IgD-negative memory B cell (primary cell): Measurements from ENCODE around the gene STRBP. TPM values are rescaled to one million over a fixed set of nuclear protein-coding genes. Genes with fewer than 3 reads are reported as not detected.
"Not testable (repeated sequence)": the region's sequence is repeated elsewhere in the genome, so short reads cannot be mapped to it uniquely, and the experiment has no call there.

Experiments used
- H3K27ac Mint-ChIP-seq, 3 donors: one replicate each; pipeline ENCODE4 v1.8.0; 2020 to 2022; ENCODE audit warnings: mild to moderate bottlenecking in 3 of 3, mixed read lengths in 3 of 3, moderate library complexity in 1 of 3
- H3K27me3 Mint-ChIP-seq: one replicate; pipeline ENCODE4 v1.8.0; 2021; ENCODE audit warnings: mixed read lengths
- H3K36me3 Mint-ChIP-seq: one replicate; pipeline ENCODE4 v1.8.0; 2020; ENCODE audit warnings: mild to moderate bottlenecking, mixed read lengths
- H3K4me1 Mint-ChIP-seq, 3 donors: one replicate each; pipeline ENCODE4 v1.8.0; 2020 to 2022; ENCODE audit warnings: mixed read lengths in 3 of 3, mild to moderate bottlenecking in 1 of 3
- H3K4me3 Mint-ChIP-seq, 4 donors: one replicate each; pipeline ENCODE4 v1.8.0; 2020 to 2022; ENCODE audit warnings: mild to moderate bottlenecking in 4 of 4, mixed read lengths in 4 of 4, moderate library complexity in 3 of 4
- H3K9me3 Mint-ChIP-seq, 3 donors: one replicate each; pipeline ENCODE4 v1.8.0; 2020 to 2021; ENCODE audit warnings: mixed read lengths in 3 of 3, mild to moderate bottlenecking in 1 of 3
- polyA plus RNA-seq: library from polyadenylated mRNA; unstranded; fragments of 300-500 nt; fragmentation: Illumina TruSeq; gene quantifications from one replicate; pipeline ENCODE4 v1.2.3, GENCODE V29; 2021

STRBP gene
- polyA plus RNA-seq, 1 donor from 2014 or later: 78.0 TPM

- Mint-ChIP-seq H3K9me3 (no peaks in the 10 kb centered on the region), H3K27ac (no peak overlapping the region), H3K27me3 (no peaks in the 10 kb centered on the region), H3K4me3 (no peak overlapping the region), H3K4me1 (peaks cover 1 to 5% (median 2%) of the 10 kb centered on the region in 3 donors), H3K36me3 (no peaks in the 10 kb centered on the region)
Observed at GRCh38 chr9:123299558-123300126, 31.3 kb upstream of the STRBP start.

- Mint-ChIP-seq H3K4me1 (peaks cover 0 to 2% (median 0%) of the 10 kb centered on the region in 3 donors), H3K27me3 (no peaks in the 10 kb centered on the region), H3K36me3 (no peaks in the 10 kb centered on the region), H3K9me3 (no peaks in the 10 kb centered on the region), H3K27ac (no peak overlapping the region), H3K4me3 (no peak overlapping the region)
Observed at GRCh38 chr9:123296174-123296573, 27.8 kb upstream of the STRBP start.

GRCh38 chr9:123291736-123292135 is 23.4 kb upstream of the STRBP start:
- Mint-ChIP-seq H3K36me3 (no peaks in the 10 kb centered on the region), H3K4me3 (no peak overlapping the region), H3K4me1 (peaks cover 2 to 5% (median 4%) of the 10 kb centered on the region in 3 donors), H3K27me3 (no peaks in the 10 kb centered on the region), H3K27ac (no peak overlapping the region), H3K9me3 (no peaks in the 10 kb centered on the region)

- Mint-ChIP-seq H3K4me3 (no peak overlapping the region), H3K36me3 (no peaks in the 10 kb centered on the region), H3K27ac (peak overlapping the region in 1 of 3 donors; percentile 43), H3K9me3 (no peaks in the 10 kb centered on the region), H3K27me3 (no peaks in the 10 kb centered on the region), H3K4me1 (peaks cover 2 to 5% (median 4%) of the 10 kb centered on the region in 3 donors)
Observed at GRCh38 chr9:123290764-123291163, 22.4 kb upstream of the STRBP start.

- Mint-ChIP-seq H3K27ac (no peak overlapping the region), H3K4me1 (peaks cover 2 to 5% (median 4%) of the 10 kb centered on the region in 3 donors), H3K9me3 (no peaks in the 10 kb centered on the region), H3K4me3 (no peak overlapping the region), H3K27me3 (no peaks in the 10 kb centered on the region), H3K36me3 (no peaks in the 10 kb centered on the region)
Observed at GRCh38 chr9:123287639-123288038, 19.3 kb upstream of the STRBP start.

GRCh38 chr9:123286324-123286723 is 17.9 kb upstream of the STRBP start:
- Mint-ChIP-seq H3K4me3 (no peak overlapping the region), H3K36me3 (no peaks in the 10 kb centered on the region), H3K27me3 (no peaks in the 10 kb centered on the region), H3K27ac (no peak overlapping the region), H3K9me3 (no peaks in the 10 kb centered on the region), H3K4me1 (peaks cover 3 to 7% (median 5%) of the 10 kb centered on the region in 3 donors)

GRCh38 chr9:123284656-123285055 is 16.3 kb upstream of the STRBP start:
- no peak overlapping the region for H3K27ac Mint-ChIP-seq
- H3K4me1 Mint-ChIP-seq: peaks cover 0 to 5% (median 3%) of the 10 kb centered on the region in 3 donors
- no peaks in the 10 kb centered on the region for H3K27me3 Mint-ChIP-seq
- no peaks in the 10 kb centered on the region for H3K36me3 Mint-ChIP-seq
- H3K4me3 Mint-ChIP-seq: no peak overlapping the region
- no peaks in the 10 kb centered on the region for H3K9me3 Mint-ChIP-seq

- Mint-ChIP-seq H3K4me1 (peaks cover 0 to 5% (median 3%) of the 10 kb centered on the region in 3 donors), H3K27me3 (no peaks in the 10 kb centered on the region), H3K4me3 (no peak overlapping the region), H3K9me3 (peaks cover 6 to 10% (median 8%) of the 10 kb centered on the region in 3 donors), H3K36me3 (peaks cover 4% of the 10 kb centered on the region), H3K27ac (no peak overlapping the region)
Observed at GRCh38 chr9:123283455-123283854, 15.1 kb upstream of the STRBP start.

- Mint-ChIP-seq H3K4me1 (peaks cover 0 to 5% (median 3%) of the 10 kb centered on the region in 3 donors), H3K27me3 (no peaks in the 10 kb centered on the region), H3K9me3 (peaks cover 7 to 12% (median 8%) of the 10 kb centered on the region in 3 donors), H3K36me3 (peaks cover 4% of the 10 kb centered on the region), H3K4me3 (no peak overlapping the region), H3K27ac (no peak overlapping the region)
Observed at GRCh38 chr9:123283048-123283408, 14.6 kb upstream of the STRBP start.

GRCh38 chr9:123282362-123283047 is 14.1 kb upstream of the STRBP start:
- peaks cover 4% of the 10 kb centered on the region for H3K36me3 Mint-ChIP-seq
- no peak overlapping the region for H3K27ac Mint-ChIP-seq
- H3K4me1 Mint-ChIP-seq: peaks cover 0 to 5% (median 3%) of the 10 kb centered on the region in 3 donors

GRCh38 chr9:123281659-123282350 is 13.4 kb upstream of the STRBP start:
- no peaks in the 10 kb centered on the region for H3K27me3 Mint-ChIP-seq
- H3K27ac Mint-ChIP-seq: no peak overlapping the region
- H3K4me3 Mint-ChIP-seq: no peak overlapping the region
- peaks cover under 1 to 5% (median 3%) of the 10 kb centered on the region in 3 donors for H3K4me1 Mint-ChIP-seq
- peaks cover 4% of the 10 kb centered on the region for H3K36me3 Mint-ChIP-seq
- peaks cover 7 to 12% (median 8%) of the 10 kb centered on the region in 3 donors for H3K9me3 Mint-ChIP-seq

More at GRCh38 chr9:123282362-123283047, 14.1 kb upstream of the STRBP start:
- peaks cover 7 to 12% (median 8%) of the 10 kb centered on the region in 3 donors for H3K9me3 Mint-ChIP-seq
- no peaks in the 10 kb centered on the region for H3K27me3 Mint-ChIP-seq
- no peak overlapping the region for H3K4me3 Mint-ChIP-seq

GRCh38 chr9:123278879-123279493 is 10.6 kb upstream of the STRBP start:
- H3K27ac Mint-ChIP-seq, H3K4me3 Mint-ChIP-seq, H3K36me3 Mint-ChIP-seq, H3K27me3 Mint-ChIP-seq: not testable (repeated sequence)
- peaks cover 14 to 15% (median 14%) of the 10 kb centered on the region in 3 donors for H3K4me1 Mint-ChIP-seq
- peaks cover 7 to 12% (median 8%) of the 10 kb centered on the region in 3 donors for H3K9me3 Mint-ChIP-seq

GRCh38 chr9:123278361-123278760 is 10.0 kb upstream of the STRBP start:
- peaks cover 7 to 12% (median 8%) of the 10 kb centered on the region in 3 donors for H3K9me3 Mint-ChIP-seq
- no peak overlapping the region for H3K4me3 Mint-ChIP-seq

GRCh38 chr9:123276551-123276950 is 8.2 kb upstream of the STRBP start:
- Mint-ChIP-seq H3K4me1 (peaks cover 13 to 15% (median 14%) of the 10 kb centered on the region in 3 donors), H3K27me3 (peaks cover 1% of the 10 kb centered on the region), H3K36me3 (peaks cover 4% of the 10 kb centered on the region), H3K4me3 (peak overlapping the region in 1 of 4 donors; percentile 33), H3K9me3 (peaks cover 7 to 12% (median 8%) of the 10 kb centered on the region in 3 donors), H3K27ac (no peak overlapping the region)

More at GRCh38 chr9:123278361-123278760, 10.0 kb upstream of the STRBP start:
- H3K27me3 Mint-ChIP-seq: peaks cover 1% of the 10 kb centered on the region
- H3K27ac Mint-ChIP-seq: no peak overlapping the region
- H3K4me1 Mint-ChIP-seq: peaks cover 14 to 15% (median 14%) of the 10 kb centered on the region in 3 donors
- peaks cover 4% of the 10 kb centered on the region for H3K36me3 Mint-ChIP-seq

- H3K4me1 Mint-ChIP-seq: peaks cover 22 to 29% (median 24%) of the 10 kb centered on the region in 3 donors
- not testable (repeated sequence) for H3K9me3 Mint-ChIP-seq, H3K36me3 Mint-ChIP-seq, H3K27me3 Mint-ChIP-seq
- H3K4me3 Mint-ChIP-seq: peak overlapping the region in 1 of 4 donors; percentile 57
- peak overlapping the region in 1 of 3 donors; percentile 25 for H3K27ac Mint-ChIP-seq
Observed at GRCh38 chr9:123271133-123271532, 2.7 kb upstream of the STRBP start.
